GM23338 (cell line): ENCODE data around the gene RDH5. TPM values are rescaled to one million over a fixed set of nuclear protein-coding genes. Genes with fewer than 3 reads are reported as not detected.

Source experiments
- ATAC-seq: fragments of 200-7000 bp; cut with Tn5 transposase; 3 replicates; pipeline ENCODE4 v1.9.1; 2020
- DNase-seq: peaks from one replicate; pipeline ENCODE4 v3.0.0-alpha.2; 2015; ENCODE audit warnings: low spot score
- H2AFZ ChIP-seq: fragments of 200-600 bp; sonication (generic); 2 replicates; pipeline ENCODE4 v1.8.0; 2016; ENCODE audit warnings: antibody characterized with exemption, mild to moderate bottlenecking, moderate library complexity
- H3F3A ChIP-seq: fragments of 200-600 bp; sonication (generic); replicated peaks from 2 replicates; pipeline ENCODE4 v1.8.0; 2017; ENCODE audit warnings: antibody characterized with exemption, mixed run types, low read depth
- H3K27ac ChIP-seq: fragments of 200-600 bp; sonication (generic); 2 replicates; pipeline ENCODE4 v1.6.1; 2016; ENCODE audit warnings: low read depth
- H3K27me3 ChIP-seq: fragments of 200-600 bp; sonication (generic); 2 replicates; pipeline ENCODE4 v1.8.0; 2016; ENCODE audit warnings: mild to moderate bottlenecking, mixed run types, moderate library complexity; ENCODE audit not compliant: insufficient read depth
- H3K36me3 ChIP-seq: fragments of 200-600 bp; sonication (generic); 2 replicates; pipeline ENCODE4 v1.8.0; 2016; ENCODE audit warnings: mild to moderate bottlenecking; ENCODE audit not compliant: insufficient read depth
- H3K4me1 ChIP-seq: fragments of 200-600 bp; sonication (generic); 2 replicates; pipeline ENCODE4 v1.8.0; 2016; ENCODE audit warnings: mild to moderate bottlenecking, moderate library complexity; ENCODE audit not compliant: insufficient read depth
- H3K4me2 ChIP-seq: fragments of 200-600 bp; sonication (generic); 2 replicates; pipeline ENCODE4 v1.7.1; 2017; ENCODE audit warnings: mixed run types
- H3K4me3 ChIP-seq: fragments of 200-600 bp; sonication (generic); 2 replicates; pipeline ENCODE4 v1.6.1; 2016; ENCODE audit warnings: mixed run types
- H3K79me2 ChIP-seq: fragments of 200-600 bp; sonication (generic); replicated peaks from 2 replicates; pipeline ENCODE4 v1.8.0; 2017; ENCODE audit warnings: mild to moderate bottlenecking; ENCODE audit not compliant: insufficient read depth
- H3K9me2 ChIP-seq: fragments of 200-600 bp; sonication (generic); 2 replicates; pipeline ENCODE4 v1.8.0; 2017; ENCODE audit not compliant: insufficient read depth
- H4K20me1 ChIP-seq: fragments of 200-600 bp; sonication (generic); replicated peaks from 2 replicates; pipeline ENCODE4 v1.8.0; 2017; ENCODE audit warnings: mild to moderate bottlenecking; ENCODE audit not compliant: insufficient read depth
- H3K27ac Mint-ChIP-seq: 2 replicates; pipeline ENCODE4 v1.8.0; 2020; ENCODE audit warnings: inconsistent platforms, mild to moderate bottlenecking, moderate library complexity, mixed read lengths
- H3K27me3 Mint-ChIP-seq: 3 replicates; pipeline ENCODE4 v1.8.0; 2022; ENCODE audit warnings: low read depth, mild to moderate bottlenecking, moderate library complexity, mixed read lengths, inconsistent platforms; ENCODE audit not compliant: insufficient read depth, poor library complexity
- H3K36me3 Mint-ChIP-seq: 3 replicates; pipeline ENCODE4 v1.8.0; 2021; ENCODE audit warnings: low read depth, mild to moderate bottlenecking, inconsistent platforms, moderate library complexity, mixed read lengths
- H3K4me1 Mint-ChIP-seq: 3 replicates; pipeline ENCODE4 v1.8.0; 2020; ENCODE audit warnings: mild to moderate bottlenecking, inconsistent platforms, mixed read lengths
- H3K4me3 Mint-ChIP-seq: 3 replicates; pipeline ENCODE4 v1.8.0; 2021; ENCODE audit warnings: moderate library complexity, mild to moderate bottlenecking, inconsistent platforms, mixed read lengths
- H3K9me3 Mint-ChIP-seq: 3 replicates; pipeline ENCODE4 v1.8.0; 2020; ENCODE audit warnings: moderate library complexity, mild to moderate bottlenecking, inconsistent platforms, mixed read lengths
- EZH2 ChIP-seq: fragments of 200-600 bp; sonication (generic); IDR thresholded peaks from one replicate; pipeline ENCODE4 v1.8.0; 2017; ENCODE audit warnings: antibody characterized with exemption, mild to moderate bottlenecking, low read depth; ENCODE audit not compliant: unreplicated experiment
- POLR2AphosphoS5 ChIP-seq: IDR thresholded peaks from 2 replicates; pipeline ENCODE4 v1.6.1; 2016; ENCODE audit warnings: antibody characterized with exemption, low read depth
- STAT1 ChIP-seq: IDR thresholded peaks from one replicate; pipeline ENCODE4 v1.6.1; 2016; ENCODE audit warnings: antibody characterized with exemption; ENCODE audit not compliant: unreplicated experiment
- ZNF331 ChIP-seq: fragments of 250-450 bp; sonication (Bioruptor Pico); IDR thresholded peaks from 2 replicates; pipeline ENCODE4 v1.5.0; 2020; ENCODE audit warnings: low read depth, mild to moderate bottlenecking, moderate library complexity
- polyA plus RNA-seq: library from polyadenylated mRNA; unstranded; fragments of >200 nt; fragmentation: Nextera tagmentation; extraction: Ambion mirVana; gene quantifications from 2 replicates; pipeline ENCODE4 v1.2.1, GENCODE V29; 2016
- total RNA-seq: library from RNA; depleted of rRNA; stranded (reverse); fragments of >200 nt; shearing (Covaris generic); gene quantifications from 2 replicates; pipeline ENCODE4 v1.2.3, GENCODE V29; 2014
- TF ChIP-seq, protein P1 (sequence below): IDR thresholded peaks from one replicate; pipeline ENCODE4 v1.6.1; 2018; ENCODE audit warnings: antibody characterized with exemption; ENCODE audit not compliant: unreplicated experiment
- TF ChIP-seq, protein P2 (sequence below), 2 experiments: fragments of 200-600 bp in 1 of 2; sonication (generic) in 1 of 2; conservative IDR thresholded peaks; 2 replicates each; pipeline versions ENCODE4 v1.5.1 to v1.6.1; 2016 to 2017; ENCODE audit warnings: antibody characterized with exemption in 2 of 2, low read depth in 2 of 2, mild to moderate bottlenecking in 2 of 2, moderate library complexity in 1 of 2

The RDH5 gene
- total and polyA plus RNA-seq, 2 experiments from 2014 or later = 3.9 to 7.5 TPM

DNA sequence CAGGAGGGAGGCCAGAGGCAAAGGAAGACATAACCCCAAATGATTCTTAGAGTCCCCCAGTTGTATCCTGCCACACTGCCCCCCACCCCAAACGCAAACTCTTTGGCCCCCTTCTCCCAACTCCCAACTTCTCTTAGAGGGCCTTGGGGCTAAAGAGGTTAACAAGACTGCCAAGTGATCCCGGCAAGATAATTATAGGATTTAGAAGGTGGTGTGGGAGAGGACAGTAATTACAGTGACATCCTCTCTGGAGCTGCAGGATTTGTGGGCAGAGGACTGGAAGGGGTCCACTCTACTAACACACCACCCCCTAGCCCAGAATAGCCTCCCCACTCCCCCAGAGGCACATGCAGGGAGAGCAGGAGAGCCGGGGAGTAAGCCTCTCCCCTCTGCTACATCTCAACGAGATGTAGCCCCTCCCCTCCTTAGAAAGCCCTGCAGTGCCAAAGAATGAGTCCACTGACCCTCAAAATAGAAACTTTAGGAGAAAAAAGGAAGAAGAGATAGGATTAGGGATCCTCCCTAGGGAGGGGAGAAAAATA lies 17.5 kb downstream of the RDH5 start:
- H4K20me1 ChIP-seq = no peaks in the 10 kb centered on the region
- no peak for DNase-seq
- no peaks in the 10 kb centered on the region for H3F3A ChIP-seq
- no peak for TF ChIP-seq ZNF331
- no peak for TF ChIP-seq EZH2
- TF ChIP-seq, protein P1, sequence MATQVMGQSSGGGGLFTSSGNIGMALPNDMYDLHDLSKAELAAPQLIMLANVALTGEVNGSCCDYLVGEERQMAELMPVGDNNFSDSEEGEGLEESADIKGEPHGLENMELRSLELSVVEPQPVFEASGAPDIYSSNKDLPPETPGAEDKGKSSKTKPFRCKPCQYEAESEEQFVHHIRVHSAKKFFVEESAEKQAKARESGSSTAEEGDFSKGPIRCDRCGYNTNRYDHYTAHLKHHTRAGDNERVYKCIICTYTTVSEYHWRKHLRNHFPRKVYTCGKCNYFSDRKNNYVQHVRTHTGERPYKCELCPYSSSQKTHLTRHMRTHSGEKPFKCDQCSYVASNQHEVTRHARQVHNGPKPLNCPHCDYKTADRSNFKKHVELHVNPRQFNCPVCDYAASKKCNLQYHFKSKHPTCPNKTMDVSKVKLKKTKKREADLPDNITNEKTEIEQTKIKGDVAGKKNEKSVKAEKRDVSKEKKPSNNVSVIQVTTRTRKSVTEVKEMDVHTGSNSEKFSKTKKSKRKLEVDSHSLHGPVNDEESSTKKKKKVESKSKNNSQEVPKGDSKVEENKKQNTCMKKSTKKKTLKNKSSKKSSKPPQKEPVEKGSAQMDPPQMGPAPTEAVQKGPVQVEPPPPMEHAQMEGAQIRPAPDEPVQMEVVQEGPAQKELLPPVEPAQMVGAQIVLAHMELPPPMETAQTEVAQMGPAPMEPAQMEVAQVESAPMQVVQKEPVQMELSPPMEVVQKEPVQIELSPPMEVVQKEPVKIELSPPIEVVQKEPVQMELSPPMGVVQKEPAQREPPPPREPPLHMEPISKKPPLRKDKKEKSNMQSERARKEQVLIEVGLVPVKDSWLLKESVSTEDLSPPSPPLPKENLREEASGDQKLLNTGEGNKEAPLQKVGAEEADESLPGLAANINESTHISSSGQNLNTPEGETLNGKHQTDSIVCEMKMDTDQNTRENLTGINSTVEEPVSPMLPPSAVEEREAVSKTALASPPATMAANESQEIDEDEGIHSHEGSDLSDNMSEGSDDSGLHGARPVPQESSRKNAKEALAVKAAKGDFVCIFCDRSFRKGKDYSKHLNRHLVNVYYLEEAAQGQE = no peak
- TF ChIP-seq STAT1 = no peak
- TF ChIP-seq, protein P2, sequence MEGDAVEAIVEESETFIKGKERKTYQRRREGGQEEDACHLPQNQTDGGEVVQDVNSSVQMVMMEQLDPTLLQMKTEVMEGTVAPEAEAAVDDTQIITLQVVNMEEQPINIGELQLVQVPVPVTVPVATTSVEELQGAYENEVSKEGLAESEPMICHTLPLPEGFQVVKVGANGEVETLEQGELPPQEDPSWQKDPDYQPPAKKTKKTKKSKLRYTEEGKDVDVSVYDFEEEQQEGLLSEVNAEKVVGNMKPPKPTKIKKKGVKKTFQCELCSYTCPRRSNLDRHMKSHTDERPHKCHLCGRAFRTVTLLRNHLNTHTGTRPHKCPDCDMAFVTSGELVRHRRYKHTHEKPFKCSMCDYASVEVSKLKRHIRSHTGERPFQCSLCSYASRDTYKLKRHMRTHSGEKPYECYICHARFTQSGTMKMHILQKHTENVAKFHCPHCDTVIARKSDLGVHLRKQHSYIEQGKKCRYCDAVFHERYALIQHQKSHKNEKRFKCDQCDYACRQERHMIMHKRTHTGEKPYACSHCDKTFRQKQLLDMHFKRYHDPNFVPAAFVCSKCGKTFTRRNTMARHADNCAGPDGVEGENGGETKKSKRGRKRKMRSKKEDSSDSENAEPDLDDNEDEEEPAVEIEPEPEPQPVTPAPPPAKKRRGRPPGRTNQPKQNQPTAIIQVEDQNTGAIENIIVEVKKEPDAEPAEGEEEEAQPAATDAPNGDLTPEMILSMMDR (conservative IDR thresholded peaks at IDR 0.05; ENCODE audit: low read depth in 2 of 2) = no peak
- peaks cover 29% of the 10 kb centered on the region for H3K4me1 Mint-ChIP-seq
- H3K9me2 ChIP-seq = no peaks in the 10 kb centered on the region
- peak overlapping the region; percentile 89 for H3K27ac ChIP-seq
- H3K4me2 ChIP-seq = peak overlapping the region; percentile 90
- H3K27me3 ChIP-seq = no peaks in the 10 kb centered on the region
- ATAC-seq = peak; percentile 39
- peaks cover 14% of the 10 kb centered on the region for H3K27me3 Mint-ChIP-seq
- no peaks in the 10 kb centered on the region for H3K79me2 ChIP-seq
- peak overlapping the region; percentile 83 for H3K4me3 Mint-ChIP-seq
- H3K27ac Mint-ChIP-seq = peak overlapping the region; percentile 96
- H3K4me1 ChIP-seq = peaks cover 6% of the 10 kb centered on the region; the same call in 1 of the 2 replicates
- H2AFZ ChIP-seq = peak overlapping the region; percentile 99
- peak overlapping the region; percentile 61 for H3K4me3 ChIP-seq
- H3K9me3 Mint-ChIP-seq = no peaks in the 10 kb centered on the region; the same call in 2 of the 3 replicates
- no peaks in the 10 kb centered on the region for H3K36me3 Mint-ChIP-seq
- no peaks in the 10 kb centered on the region for H3K36me3 ChIP-seq

DNA sequence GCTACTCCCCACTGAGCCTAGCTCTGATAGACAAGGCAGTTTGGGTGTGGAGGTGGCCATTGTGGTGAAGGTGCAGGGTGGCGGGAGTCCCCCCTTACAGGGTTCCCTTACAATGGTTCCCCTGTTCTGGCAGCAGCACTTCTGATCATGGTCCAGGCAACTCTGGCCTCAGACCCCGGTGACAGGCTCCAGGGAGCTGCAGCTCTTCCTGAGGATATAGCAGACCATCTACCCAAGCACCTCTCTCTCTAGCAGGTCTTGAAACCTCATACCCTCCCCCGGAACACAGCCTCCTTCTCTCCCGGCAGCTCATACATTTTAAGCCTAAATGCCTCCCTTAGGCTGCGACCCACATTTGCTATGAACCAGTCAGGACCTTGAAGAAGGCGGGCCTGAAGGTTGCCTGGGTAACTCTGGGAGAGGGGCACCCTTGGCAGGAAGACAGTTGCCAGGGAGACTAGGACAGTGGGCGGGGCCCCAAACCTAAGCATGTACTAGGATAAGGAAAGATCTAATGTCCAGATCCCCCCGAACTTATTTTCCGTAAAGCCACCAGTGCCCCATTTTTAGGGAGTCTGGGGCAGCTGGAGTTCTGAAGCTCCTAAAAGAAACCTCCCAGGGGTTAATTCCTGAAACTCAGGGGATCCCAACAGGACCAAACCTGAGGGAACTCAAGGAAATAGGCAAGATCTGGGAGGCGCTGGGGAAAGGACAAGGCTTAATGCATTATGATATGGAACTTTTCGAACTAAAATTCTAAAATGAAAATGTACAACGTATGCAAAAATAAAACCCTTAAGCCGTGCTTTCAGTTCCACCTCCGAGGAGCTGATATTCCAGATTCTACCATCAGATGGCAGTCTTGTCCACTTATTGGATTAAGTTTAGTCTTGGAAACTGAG lies 18.2 kb downstream of the RDH5 start:
- H3K36me3 Mint-ChIP-seq = no peaks in the 10 kb centered on the region
- TF ChIP-seq POLR2AphosphoS5 (peak; percentile 54), STAT1 (no peak)
- TF ChIP-seq, protein P2 (conservative IDR thresholded peaks at IDR 0.05; ENCODE audit: low read depth in 2 of 2) = peak; percentile 86 to 98
- Histone ChIP-seq H3K4me2 (peak overlapping the region; percentile 90), H3F3A (no peaks in the 10 kb centered on the region), H3K36me3 (no peaks in the 10 kb centered on the region), H3K27ac (peak overlapping the region; percentile 89), H3K27me3 (no peaks in the 10 kb centered on the region), H4K20me1 (no peaks in the 10 kb centered on the region), H2AFZ (peak overlapping the region; percentile 99), H3K79me2 (no peaks in the 10 kb centered on the region), H3K4me3 (peak overlapping the region; percentile 61), H3K9me2 (no peaks in the 10 kb centered on the region), H3K4me1 (peaks cover 6% of the 10 kb centered on the region; the same call in 1 of the 2 replicates)
- peaks cover 28% of the 10 kb centered on the region for H3K4me1 Mint-ChIP-seq
- peak; percentile 98 for DNase-seq
- no peaks in the 10 kb centered on the region; the same call in 2 of the 3 replicates for H3K9me3 Mint-ChIP-seq
- H3K27ac Mint-ChIP-seq = peak overlapping the region; percentile 96
- peak; percentile 79 for ATAC-seq
- H3K4me3 Mint-ChIP-seq = peak overlapping the region; percentile 83
- peaks cover 15% of the 10 kb centered on the region for H3K27me3 Mint-ChIP-seq
